ENCODE results near the gene PODXL2. TPM values are rescaled to one million over a fixed set of nuclear protein-coding genes. Genes with fewer than 3 reads are reported as not detected.

The PODXL2 gene
- total and polyA plus RNA-seq, 2 experiments from 2014 or later = 18.4 to 57.6 TPM

- no peaks in the 10 kb centered on the region for H3K36me3 Mint-ChIP-seq (ENCODE audit: low read depth)
- peaks cover 7% of the 10 kb centered on the region for H3K27me3 Mint-ChIP-seq (ENCODE audit: insufficient read depth, low read depth, poor library complexity)
- no peak overlapping the region for H3K4me3 Mint-ChIP-seq
- Histone ChIP-seq H3K27ac (ENCODE audit: low read depth) (no peak overlapping the region), H2AFZ (no peak overlapping the region), H3K79me2 (replicated peaks; ENCODE audit: insufficient read depth) (no peaks in the 10 kb centered on the region), H4K20me1 (replicated peaks; ENCODE audit: insufficient read depth) (no peaks in the 10 kb centered on the region), H3K4me3 (no peak overlapping the region), H3K27me3 (ENCODE audit: insufficient read depth) (no peaks in the 10 kb centered on the region), H3K4me1 (ENCODE audit: insufficient read depth) (peaks cover 3% of the 10 kb centered on the region; the same call in 1 of the 2 replicates), H3K4me2 (no peak overlapping the region), H3K9me2 (ENCODE audit: insufficient read depth) (0 out of 2 replicates have a peak, but pooled peaks cover 5% of the 10 kb centered on the region), H3K36me3 (ENCODE audit: insufficient read depth) (no peaks in the 10 kb centered on the region), H3F3A (replicated peaks; ENCODE audit: low read depth) (no peaks in the 10 kb centered on the region)
- H3K9me3 Mint-ChIP-seq = no peaks in the 10 kb centered on the region; the same call in 2 of the 3 replicates
- ATAC-seq (no peak), DNase-seq (ENCODE audit: low spot score) (no peak)
- peaks cover 32% of the 10 kb centered on the region for H3K4me1 Mint-ChIP-seq
- TF ChIP-seq ZNF462 (CRISPR knock-in tag; IDR thresholded peaks at IDR 0.05) (no peak), JUNB (IDR thresholded peaks at IDR 0.05; ENCODE audit: unreplicated experiment) (no peak), EZH2 (IDR thresholded peaks at IDR 0.05; ENCODE audit: low read depth, unreplicated experiment) (no peak), CREB1 (CRISPR knock-in tag; IDR thresholded peaks at IDR 0.05; ENCODE audit: low read depth) (no peak), ZNF114 (CRISPR knock-in tag; IDR thresholded peaks at IDR 0.05) (no peak), STAT1 (IDR thresholded peaks at IDR 0.05; ENCODE audit: unreplicated experiment) (no peak), REST (IDR thresholded peaks at IDR 0.05; ENCODE audit: unreplicated experiment) (no peak), ZNF331 (CRISPR knock-in tag; IDR thresholded peaks at IDR 0.05; ENCODE audit: low read depth) (no peak), POLR2AphosphoS5 (IDR thresholded peaks at IDR 0.05; ENCODE audit: low read depth) (no peak), EZH2phosphoT487 (IDR thresholded peaks at IDR 0.05; ENCODE audit: unreplicated experiment) (no peak), NANOG (IDR thresholded peaks at IDR 0.05; ENCODE audit: borderline replicate concordance) (no peak), ETS1 (IDR thresholded peaks at IDR 0.05) (no peak)
- TF ChIP-seq, protein P1, sequence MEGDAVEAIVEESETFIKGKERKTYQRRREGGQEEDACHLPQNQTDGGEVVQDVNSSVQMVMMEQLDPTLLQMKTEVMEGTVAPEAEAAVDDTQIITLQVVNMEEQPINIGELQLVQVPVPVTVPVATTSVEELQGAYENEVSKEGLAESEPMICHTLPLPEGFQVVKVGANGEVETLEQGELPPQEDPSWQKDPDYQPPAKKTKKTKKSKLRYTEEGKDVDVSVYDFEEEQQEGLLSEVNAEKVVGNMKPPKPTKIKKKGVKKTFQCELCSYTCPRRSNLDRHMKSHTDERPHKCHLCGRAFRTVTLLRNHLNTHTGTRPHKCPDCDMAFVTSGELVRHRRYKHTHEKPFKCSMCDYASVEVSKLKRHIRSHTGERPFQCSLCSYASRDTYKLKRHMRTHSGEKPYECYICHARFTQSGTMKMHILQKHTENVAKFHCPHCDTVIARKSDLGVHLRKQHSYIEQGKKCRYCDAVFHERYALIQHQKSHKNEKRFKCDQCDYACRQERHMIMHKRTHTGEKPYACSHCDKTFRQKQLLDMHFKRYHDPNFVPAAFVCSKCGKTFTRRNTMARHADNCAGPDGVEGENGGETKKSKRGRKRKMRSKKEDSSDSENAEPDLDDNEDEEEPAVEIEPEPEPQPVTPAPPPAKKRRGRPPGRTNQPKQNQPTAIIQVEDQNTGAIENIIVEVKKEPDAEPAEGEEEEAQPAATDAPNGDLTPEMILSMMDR (conservative IDR thresholded peaks at IDR 0.05; ENCODE audit: low read depth in 2 of 2) = no peak
- H3K27ac Mint-ChIP-seq = no peak overlapping the region
Measured at GRCh38 chr3:127718245-127718915, 89.4 kb downstream of the PODXL2 start.
